MV-4-11 (cell line): ENCODE measurements around the gene CDS2.

ENCODE experiments used
- DNase-seq: peaks from one replicate; lab custom pipeline; 2025; lab: John Stamatoyannopoulos, UW

Gene CDS2

GRCh38 chr20:5153612-5154542, 27.1 kb downstream of the CDS2 start:
- no peak for DNase-seq

DNA sequence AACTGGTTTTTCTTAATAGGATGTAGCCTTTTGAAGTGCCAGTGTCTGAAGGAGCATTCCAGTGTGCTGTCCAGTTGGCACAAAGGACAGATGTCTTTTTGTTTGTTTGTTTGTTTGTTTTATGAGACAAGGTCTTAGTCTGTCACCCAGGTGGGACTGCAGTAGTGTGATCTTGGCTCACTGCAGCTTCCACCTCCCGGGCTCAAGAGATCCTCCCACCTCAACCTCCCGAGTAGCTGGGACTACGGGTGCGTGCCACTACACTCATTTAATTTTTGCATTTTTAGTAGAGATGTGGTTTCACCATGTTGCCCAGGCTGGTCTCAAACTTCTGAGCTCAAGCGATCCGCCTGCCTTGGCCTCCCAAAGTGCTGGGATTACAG, 27.7 kb downstream of the CDS2 start:
- no peak for DNase-seq

DNA sequence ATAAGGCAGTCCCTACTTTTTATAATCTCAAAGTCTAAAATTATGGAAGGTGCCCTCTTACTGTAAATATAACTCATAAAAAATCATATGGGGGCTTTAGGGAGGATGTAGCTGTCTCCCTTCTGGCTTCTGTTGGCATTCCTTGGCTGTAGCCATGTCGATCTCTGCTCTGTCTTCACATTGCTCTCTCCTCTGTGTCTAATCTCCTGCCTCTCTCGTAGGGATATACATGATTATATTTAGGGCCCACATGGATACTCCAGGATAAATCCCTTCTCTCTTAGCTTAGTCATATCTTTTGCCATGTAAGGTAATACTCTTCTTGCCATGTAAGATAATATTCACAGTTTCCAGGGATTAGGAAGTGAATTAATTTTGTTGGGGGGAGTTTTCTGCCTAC, 28.6 kb downstream of the CDS2 start:
- DNase-seq, result no peak

- no peak for DNase-seq
Measured at GRCh38 chr20:5156675-5157448, 30.1 kb downstream of the CDS2 start.

DNA sequence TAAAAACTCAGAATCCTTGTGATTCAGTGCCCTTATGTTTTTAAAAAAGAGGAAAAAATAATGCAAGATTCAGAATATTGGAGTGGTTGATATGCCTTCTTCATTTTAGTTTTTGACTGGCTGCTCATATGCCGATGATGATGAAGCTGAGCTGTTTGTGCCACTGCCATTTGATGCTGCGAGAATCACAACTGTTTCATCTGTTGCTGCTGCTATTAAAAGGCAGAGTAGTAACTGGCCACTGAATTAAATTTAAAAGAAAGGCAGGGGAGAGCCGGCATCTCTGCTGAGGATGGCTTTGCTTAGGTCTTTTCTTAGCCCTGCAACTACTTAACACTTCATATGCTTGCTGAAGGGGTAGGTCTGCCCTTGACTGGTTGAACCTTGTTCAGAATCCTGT, 33.1 kb downstream of the CDS2 start:
- DNase-seq, result no peak

DNA sequence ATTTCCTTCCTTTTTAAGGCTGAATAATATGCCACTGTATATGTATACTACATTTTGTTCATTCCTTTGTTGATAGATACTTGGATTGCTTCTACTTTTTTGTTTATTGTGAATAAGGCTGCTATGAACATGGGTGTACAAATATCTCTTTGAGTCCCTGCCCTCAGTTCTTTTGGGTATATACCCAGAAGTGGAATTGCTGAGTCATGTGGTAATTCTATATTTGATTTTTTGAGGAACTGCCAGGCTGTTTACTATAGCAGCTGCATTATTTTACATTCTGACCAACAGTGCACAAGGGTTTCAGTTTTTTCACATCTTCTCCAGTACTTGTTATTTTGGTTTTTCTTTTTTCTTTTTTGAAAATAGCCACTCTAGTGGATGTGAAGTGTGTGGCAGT, 34.1 kb downstream of the CDS2 start:
- no peak for DNase-seq

DNA sequence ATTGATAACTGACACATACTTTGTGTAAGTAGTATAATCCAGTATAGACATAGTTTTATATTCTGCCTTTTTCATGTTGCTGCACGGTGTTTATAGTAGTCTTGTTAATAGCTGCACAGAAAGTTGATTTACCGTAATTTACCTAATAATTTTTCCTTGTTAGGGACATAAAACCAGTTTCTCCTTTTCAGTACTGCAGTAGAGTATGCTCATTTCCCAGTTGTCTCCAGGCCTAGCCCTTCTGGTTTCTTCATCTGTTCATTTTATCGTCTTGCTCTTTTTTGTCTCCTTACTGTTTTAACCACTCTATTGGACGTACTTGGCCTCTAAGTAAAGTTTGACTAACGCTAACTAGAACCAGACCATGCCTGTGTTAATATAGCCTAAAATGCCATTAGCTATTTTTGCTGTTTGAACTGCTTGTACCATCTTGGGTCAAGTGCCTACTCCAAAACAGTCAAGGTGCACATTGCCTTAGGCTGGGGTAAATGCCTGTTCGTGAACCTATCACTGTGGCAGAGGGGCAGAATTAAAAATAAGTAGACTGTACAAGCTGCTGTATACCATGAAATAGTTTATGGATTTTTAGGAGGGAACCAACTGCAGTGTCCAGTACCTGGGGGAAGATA, 34.8 kb downstream of the CDS2 start:
- no peak for DNase-seq

GRCh38 chr20:5164645-5165625, 38.1 kb downstream of the CDS2 start:
- no peak for DNase-seq

GRCh38 chr20:5168651-5169396, 42.0 kb downstream of the CDS2 start:
- peak; percentile 64 for DNase-seq

- DNase-seq, result no peak
Measured at GRCh38 chr20:5170341-5170740, 43.5 kb downstream of the CDS2 start.

GRCh38 chr20:5171064-5171789, 44.4 kb downstream of the CDS2 start:
- DNase-seq, result no peak

- DNase-seq, result no peak
Measured at GRCh38 chr20:5171790-5172164, 45.0 kb downstream of the CDS2 start.

- no peak for DNase-seq
Measured at GRCh38 chr20:5172167-5172601, 45.4 kb downstream of the CDS2 start.

DNA sequence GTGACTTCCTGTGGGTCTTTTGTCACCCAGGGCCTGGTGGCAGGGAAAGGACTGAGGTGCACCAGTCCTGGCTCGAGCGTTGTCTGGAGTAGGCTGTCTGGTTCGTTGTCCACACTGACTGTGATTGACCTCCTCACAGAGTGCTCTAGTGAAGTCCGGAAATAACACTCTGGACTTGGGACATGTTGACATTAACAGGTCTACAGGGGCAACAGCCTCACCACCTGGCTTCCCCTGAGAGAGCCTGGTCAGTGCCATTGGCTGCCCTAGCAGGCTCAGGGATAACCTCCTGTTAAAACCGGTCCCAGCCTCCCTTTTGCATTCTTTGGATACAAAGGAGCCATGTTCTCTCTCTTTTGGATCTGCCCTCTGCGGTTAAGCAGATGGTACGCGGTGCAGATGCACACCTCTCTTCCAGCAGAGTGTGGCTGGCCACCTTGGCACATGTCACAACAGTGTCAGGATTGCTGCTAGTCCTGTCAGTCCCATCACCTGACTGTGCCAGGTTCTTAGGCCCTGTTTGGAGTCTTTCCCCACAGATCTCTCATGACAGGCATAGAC, 46.2 kb downstream of the CDS2 start:
- DNase-seq, result no peak

DNA sequence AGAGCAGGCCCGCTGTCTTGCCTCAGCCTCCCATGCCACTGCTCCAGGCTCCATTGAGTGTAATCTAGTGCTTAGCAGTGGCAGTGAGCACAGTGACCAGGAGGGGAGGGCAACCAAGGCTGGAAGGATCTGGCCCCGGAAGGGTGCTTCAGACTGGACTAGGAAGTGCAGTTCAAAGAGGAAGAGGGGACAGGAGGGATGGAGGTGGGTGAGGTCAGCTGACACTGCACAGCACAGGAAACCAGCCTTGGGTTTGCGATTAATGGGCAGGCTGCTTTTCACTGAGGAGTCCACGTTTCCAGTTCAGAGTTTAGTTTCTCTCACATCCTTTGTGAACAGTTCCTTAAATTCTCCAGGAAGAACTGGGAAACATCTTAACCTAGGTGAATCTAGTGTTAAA, 46.9 kb downstream of the CDS2 start:
- peak; percentile 13 for DNase-seq

- DNase-seq, result no peak
Measured at GRCh38 chr20:5177071-5177470, 50.3 kb downstream of the CDS2 start.

DNA sequence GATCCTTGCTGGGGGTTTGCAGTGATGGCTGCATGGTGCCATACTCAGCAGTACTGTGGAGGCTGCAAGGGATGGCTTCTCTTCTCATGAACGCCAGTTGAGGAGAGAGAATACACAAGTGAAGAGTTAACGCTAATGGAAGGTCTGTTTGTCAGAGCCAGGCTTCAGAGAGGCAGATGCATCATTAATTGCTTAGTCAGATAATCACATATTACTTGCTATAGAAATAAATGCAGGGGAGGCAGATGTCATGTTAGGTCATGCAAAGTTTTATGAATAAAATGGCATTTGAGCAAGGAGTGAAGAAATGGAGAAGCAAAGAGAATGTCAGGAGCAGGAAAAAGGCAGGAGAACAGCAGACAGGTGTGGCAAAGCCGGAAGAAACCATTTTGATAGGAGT, 51.2 kb downstream of the CDS2 start:
- no peak for DNase-seq

- no peak for DNase-seq
Measured at GRCh38 chr20:5180421-5180820, 53.6 kb downstream of the CDS2 start.

DNA sequence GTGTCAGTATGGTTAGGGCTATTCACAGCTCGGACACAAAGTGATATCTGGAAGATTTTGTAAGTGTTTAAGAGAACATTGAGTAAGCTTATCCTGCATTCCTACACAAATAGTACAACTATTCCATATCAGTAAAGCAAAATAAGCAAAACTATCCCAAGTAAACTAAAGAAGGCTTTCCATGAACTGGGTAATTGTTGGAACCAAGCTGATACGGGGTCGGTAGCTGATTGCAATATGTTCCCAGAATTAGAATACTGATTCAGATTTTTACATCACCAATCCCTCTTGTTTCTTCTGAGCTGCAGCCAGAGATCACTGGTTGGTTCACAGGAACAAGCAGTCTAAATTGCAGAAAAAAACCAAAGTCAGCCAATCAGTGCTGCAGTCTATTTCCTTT, 54.1 kb downstream of the CDS2 start:
- no peak for DNase-seq

- DNase-seq, result no peak
Measured at GRCh38 chr20:5181492-5181891, 54.7 kb downstream of the CDS2 start.
